GM12864 (cell line): ENCODE measurements around the gene MAOA.

ENCODE experiments used
- DNase-seq: peaks from one replicate; pipeline ENCODE4 v3.0.0-alpha.2; 2011; ENCODE audit warnings: low read depth
- H3K4me3 ChIP-seq: 2 replicates; pipeline ENCODE4 v1.5.1; 2011; ENCODE audit warnings: mild to moderate bottlenecking, low read depth, low read length, control low read depth
- CTCF ChIP-seq: IDR thresholded peaks from 2 replicates; pipeline ENCODE4 v1.5.1; 2011; ENCODE audit warnings: low read depth, mild to moderate bottlenecking, moderate library complexity, low read length, control low read depth, inconsistent platforms; ENCODE audit errors: missing control alignments

Gene MAOA

GRCh38 chrX:43747476-43747875, 91.4 kb downstream of the MAOA start:
- TF ChIP-seq CTCF, result no peak
- DNase-seq, result no peak
- H3K4me3 ChIP-seq, result no peak overlapping the region

- no peak overlapping the region for H3K4me3 ChIP-seq
- TF ChIP-seq CTCF, result peak; percentile 32
- peak; percentile 0 for DNase-seq
Measured at GRCh38 chrX:43750248-43750676, 94.2 kb downstream of the MAOA start.

- TF ChIP-seq CTCF, result no peak
- DNase-seq, result no peak
- H3K4me3 ChIP-seq, result no peak overlapping the region
Measured at GRCh38 chrX:43753637-43754036, 97.5 kb downstream of the MAOA start.

GRCh38 chrX:43756076-43756475, 100.0 kb downstream of the MAOA start:
- H3K4me3 ChIP-seq, result no peak overlapping the region
- DNase-seq, result no peak
- TF ChIP-seq CTCF, result no peak

GRCh38 chrX:43758044-43758443, 101.9 kb downstream of the MAOA start:
- no peak for TF ChIP-seq CTCF
- no peak overlapping the region for H3K4me3 ChIP-seq
- no peak for DNase-seq

- TF ChIP-seq CTCF, result no peak
- no peak for DNase-seq
Measured at GRCh38 chrX:43785930-43786591, 130.0 kb downstream of the MAOA start.

More at GRCh38 chrX:43785930-43786591, 130.0 kb downstream of the MAOA start:
- H3K4me3 ChIP-seq, result no peak overlapping the region
